ENCODE results near the gene PIGL.

GRCh38 chr17:16286947-16287562, 70.0 kb downstream of the PIGL start:
- TF ChIP-seq, protein P1, sequence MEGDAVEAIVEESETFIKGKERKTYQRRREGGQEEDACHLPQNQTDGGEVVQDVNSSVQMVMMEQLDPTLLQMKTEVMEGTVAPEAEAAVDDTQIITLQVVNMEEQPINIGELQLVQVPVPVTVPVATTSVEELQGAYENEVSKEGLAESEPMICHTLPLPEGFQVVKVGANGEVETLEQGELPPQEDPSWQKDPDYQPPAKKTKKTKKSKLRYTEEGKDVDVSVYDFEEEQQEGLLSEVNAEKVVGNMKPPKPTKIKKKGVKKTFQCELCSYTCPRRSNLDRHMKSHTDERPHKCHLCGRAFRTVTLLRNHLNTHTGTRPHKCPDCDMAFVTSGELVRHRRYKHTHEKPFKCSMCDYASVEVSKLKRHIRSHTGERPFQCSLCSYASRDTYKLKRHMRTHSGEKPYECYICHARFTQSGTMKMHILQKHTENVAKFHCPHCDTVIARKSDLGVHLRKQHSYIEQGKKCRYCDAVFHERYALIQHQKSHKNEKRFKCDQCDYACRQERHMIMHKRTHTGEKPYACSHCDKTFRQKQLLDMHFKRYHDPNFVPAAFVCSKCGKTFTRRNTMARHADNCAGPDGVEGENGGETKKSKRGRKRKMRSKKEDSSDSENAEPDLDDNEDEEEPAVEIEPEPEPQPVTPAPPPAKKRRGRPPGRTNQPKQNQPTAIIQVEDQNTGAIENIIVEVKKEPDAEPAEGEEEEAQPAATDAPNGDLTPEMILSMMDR (IDR thresholded peaks at IDR 0.05), result no peak
- no peak for TF ChIP-seq ZFX (IDR thresholded peaks at IDR 0.05; ENCODE audit: borderline replicate concordance)
